MM.1S (cell line): ENCODE measurements around the gene GALNTL6.

ENCODE experiments used
- EZH2 ChIP-seq: fragments of 300-600 bp; sonication (generic); optimal IDR thresholded peaks from 2 replicates; pipeline ENCODE3; 2017; ENCODE audit warnings: low read depth, mild to moderate bottlenecking, antibody characterized with exemption, low read length, mixed read lengths
- EZH2phosphoT487 ChIP-seq: fragments of 300-600 bp; sonication (generic); IDR thresholded peaks from 2 replicates; pipeline ENCODE4 v1.6.1; 2018; ENCODE audit warnings: antibody characterized with exemption, low read length
- TF ChIP-seq, protein P1 (sequence below): fragments of 300-600 bp; sonication (generic); IDR thresholded peaks from 2 replicates; pipeline ENCODE4 v1.5.1; 2016; ENCODE audit warnings: antibody characterized with exemption, low read length, mixed read lengths

DNA sequence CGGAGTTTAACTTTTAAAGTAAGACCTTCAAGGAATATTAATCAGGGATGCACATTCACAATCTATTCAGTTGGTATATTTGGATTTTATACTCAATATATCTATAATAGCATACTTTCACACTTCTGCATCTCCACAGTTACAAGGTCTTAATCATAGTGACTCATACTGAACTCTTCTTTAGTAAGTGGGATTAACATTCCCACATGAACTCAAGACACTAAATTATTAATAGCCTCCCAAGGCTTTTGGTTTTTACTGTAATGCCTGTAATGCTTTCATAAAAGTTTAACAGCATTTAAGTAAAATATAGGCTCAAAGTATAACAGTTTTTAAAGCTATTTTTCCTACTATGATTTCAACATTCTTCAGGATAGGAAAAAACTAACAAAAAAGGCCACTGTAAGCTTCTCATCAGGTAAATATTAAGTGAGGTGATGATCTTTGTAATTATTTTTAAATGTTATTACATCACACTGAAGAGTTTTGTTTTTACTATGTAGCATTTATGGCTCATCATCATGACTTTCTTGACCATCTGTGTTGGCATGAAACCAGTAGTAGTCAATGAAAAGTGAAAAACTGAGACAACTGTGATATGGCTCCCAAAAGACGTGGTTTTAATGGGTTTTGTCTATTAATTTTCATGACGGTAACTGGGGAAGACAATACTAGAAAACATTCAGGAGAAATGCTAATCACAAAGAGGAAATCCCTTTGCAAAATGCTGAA, 1263.9 kb downstream of the GALNTL6 start:
- TF ChIP-seq, protein P1, sequence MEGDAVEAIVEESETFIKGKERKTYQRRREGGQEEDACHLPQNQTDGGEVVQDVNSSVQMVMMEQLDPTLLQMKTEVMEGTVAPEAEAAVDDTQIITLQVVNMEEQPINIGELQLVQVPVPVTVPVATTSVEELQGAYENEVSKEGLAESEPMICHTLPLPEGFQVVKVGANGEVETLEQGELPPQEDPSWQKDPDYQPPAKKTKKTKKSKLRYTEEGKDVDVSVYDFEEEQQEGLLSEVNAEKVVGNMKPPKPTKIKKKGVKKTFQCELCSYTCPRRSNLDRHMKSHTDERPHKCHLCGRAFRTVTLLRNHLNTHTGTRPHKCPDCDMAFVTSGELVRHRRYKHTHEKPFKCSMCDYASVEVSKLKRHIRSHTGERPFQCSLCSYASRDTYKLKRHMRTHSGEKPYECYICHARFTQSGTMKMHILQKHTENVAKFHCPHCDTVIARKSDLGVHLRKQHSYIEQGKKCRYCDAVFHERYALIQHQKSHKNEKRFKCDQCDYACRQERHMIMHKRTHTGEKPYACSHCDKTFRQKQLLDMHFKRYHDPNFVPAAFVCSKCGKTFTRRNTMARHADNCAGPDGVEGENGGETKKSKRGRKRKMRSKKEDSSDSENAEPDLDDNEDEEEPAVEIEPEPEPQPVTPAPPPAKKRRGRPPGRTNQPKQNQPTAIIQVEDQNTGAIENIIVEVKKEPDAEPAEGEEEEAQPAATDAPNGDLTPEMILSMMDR, result no peak
- TF ChIP-seq EZH2, result no peak
- no peak for TF ChIP-seq EZH2phosphoT487
